Measurements from ENCODE around the gene ITGA8. TPM values are rescaled to one million over a fixed set of nuclear protein-coding genes. Genes with fewer than 3 reads are reported as not detected.

The ITGA8 gene
- total RNA-seq, 5 donors from 2014 or later (not counting 1 experiment from before 2014, with no cell fraction given) = 0.03 to 0.06 (median 0.06) TPM; not detected in 2

DNA sequence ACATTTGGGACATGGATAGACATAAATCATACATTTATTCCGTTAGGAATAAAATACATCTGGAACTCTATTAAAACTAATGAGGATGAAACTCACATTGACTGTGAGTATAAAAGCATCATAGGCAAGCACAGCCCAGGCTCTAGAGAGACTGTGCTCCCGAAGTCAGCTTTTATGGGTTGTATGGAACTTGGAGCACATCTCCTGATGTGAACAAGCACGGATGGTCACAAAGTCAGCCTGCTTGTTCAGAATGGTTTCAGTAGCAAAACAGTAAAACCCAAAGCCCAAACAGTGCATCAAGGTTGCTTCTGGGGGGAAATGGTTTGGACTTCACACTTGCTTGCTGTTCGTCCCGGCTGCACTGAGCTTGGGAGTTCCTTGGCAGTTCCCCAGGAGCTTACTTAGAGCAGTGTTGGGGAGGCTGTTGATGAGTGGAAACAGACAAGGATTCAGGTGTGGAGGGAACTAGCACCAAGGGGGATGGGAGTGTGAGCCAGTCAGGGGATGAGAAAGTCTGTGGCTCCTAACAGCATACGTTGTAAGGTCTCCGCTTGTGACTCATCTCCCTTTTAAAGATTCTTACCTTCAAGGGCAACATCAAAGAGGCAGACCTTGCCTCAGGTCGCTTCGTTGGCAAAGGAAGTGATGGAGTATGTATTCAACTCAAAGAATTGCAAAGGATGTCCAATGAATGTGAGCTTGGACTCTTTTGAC, 19.7 kb upstream of the ITGA8 start:
- Mint-ChIP-seq H3K36me3 (no peaks in the 10 kb centered on the region), H3K4me3 (no peak overlapping the region), H3K27me3 (peaks cover 10 to 24% of the 10 kb centered on the region in 2 donors), H3K9me3 (no peaks in the 10 kb centered on the region), H3K27ac (no peak overlapping the region), H3K4me1 (no peaks in the 10 kb centered on the region)
- Histone ChIP-seq H3K27ac (ENCODE audit: low read length) (no peak overlapping the region), H3K36me3 (ENCODE audit: control insufficient read depth in 2 of 2, extremely low read depth in 1 of 2, insufficient read depth in 1 of 2, low read length in 1 of 2) (no peaks in the 10 kb centered on the region), H3K4me1 (ENCODE audit: control insufficient read depth in 1 of 2, extremely low read depth in 1 of 2, insufficient read depth in 2 of 2, low read length in 2 of 2) (no peaks in the 10 kb centered on the region), H3K27me3 (replicated peaks in 1 of 2; ENCODE audit: control insufficient read depth in 2 of 2, extremely low read depth in 1 of 2, insufficient read depth in 2 of 2, low read length in 1 of 2) (peaks cover 0 to 2% of the 10 kb centered on the region in 2 experiments), H3K4me3 (ENCODE audit: control insufficient read depth in 1 of 2, extremely low read depth in 1 of 2, low read length in 1 of 2) (no peak overlapping the region), H3K9me3 (no peaks in the 10 kb centered on the region)
- CTCF ChIA-PET = interaction anchor here in 1 of 2 donors (0.7 kb wide), 2 partner anchors 32 to 239 kb away, joined by 3 read pairs; no protein-coding TSS in a partner anchor
- 87% methylated on average over 2 of the region's 9 CpGs for WGBS (ENCODE audit: insufficient coverage)
- POLR2A ChIA-PET = no interaction called here
- DNase-seq (no peak), ATAC-seq (replicated peaks in 1 of 4) (no peak)

DNA sequence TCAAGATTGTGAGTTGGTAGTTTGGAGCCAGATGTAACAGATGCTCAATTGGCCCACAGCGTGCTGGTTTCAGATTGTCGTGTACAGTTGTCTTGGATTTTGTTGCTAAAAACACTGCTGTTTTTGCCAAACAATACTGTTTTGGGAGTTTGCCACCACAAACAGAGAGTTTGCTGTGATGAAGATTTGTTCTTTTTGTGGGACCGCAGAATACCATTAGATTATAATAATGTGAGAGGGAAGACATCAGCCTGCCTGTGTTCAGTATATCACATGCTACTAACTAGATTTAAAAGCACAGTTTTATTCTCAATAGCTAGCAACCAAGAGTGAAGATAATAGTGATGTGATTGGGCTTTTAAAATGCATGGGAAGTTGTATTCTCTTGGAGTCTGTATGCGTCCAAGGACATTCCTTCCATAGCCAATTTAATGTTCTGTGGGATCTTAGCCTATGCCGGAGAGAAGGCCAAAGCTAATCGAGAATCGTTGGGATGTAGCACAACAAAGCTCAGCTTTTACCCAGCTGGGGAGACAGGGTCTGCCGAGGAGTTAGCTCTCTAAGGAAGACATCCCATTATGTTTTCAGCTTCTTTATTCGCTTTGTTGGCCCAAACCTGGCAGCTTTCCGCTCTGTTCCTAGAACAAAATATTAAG, 18.7 kb upstream of the ITGA8 start:
- Histone ChIP-seq H3K4me3 (ENCODE audit: control insufficient read depth in 1 of 2, extremely low read depth in 1 of 2, low read length in 1 of 2) (no peak overlapping the region), H3K9me3 (no peaks in the 10 kb centered on the region), H3K4me1 (ENCODE audit: control insufficient read depth in 1 of 2, extremely low read depth in 1 of 2, insufficient read depth in 2 of 2, low read length in 2 of 2) (no peaks in the 10 kb centered on the region), H3K27ac (ENCODE audit: low read length) (no peak overlapping the region), H3K36me3 (ENCODE audit: control insufficient read depth in 2 of 2, extremely low read depth in 1 of 2, insufficient read depth in 1 of 2, low read length in 1 of 2) (no peaks in the 10 kb centered on the region), H3K27me3 (replicated peaks in 1 of 2; ENCODE audit: control insufficient read depth in 2 of 2, extremely low read depth in 1 of 2, insufficient read depth in 2 of 2, low read length in 1 of 2) (peaks cover 0 to 2% of the 10 kb centered on the region in 2 experiments)
- Mint-ChIP-seq H3K4me1 (no peaks in the 10 kb centered on the region), H3K27me3 (peaks cover 10 to 24% of the 10 kb centered on the region in 2 donors), H3K36me3 (no peaks in the 10 kb centered on the region), H3K27ac (no peak overlapping the region), H3K9me3 (no peaks in the 10 kb centered on the region), H3K4me3 (no peak overlapping the region)
- ATAC-seq (replicated peaks in 1 of 4) (no peak), DNase-seq (no peak)
- CTCF ChIA-PET = no interaction called here
- POLR2A ChIA-PET = no interaction called here
- WGBS (ENCODE audit: insufficient coverage) = 98% methylated on average over 7 of the region's 10 CpGs

DNA sequence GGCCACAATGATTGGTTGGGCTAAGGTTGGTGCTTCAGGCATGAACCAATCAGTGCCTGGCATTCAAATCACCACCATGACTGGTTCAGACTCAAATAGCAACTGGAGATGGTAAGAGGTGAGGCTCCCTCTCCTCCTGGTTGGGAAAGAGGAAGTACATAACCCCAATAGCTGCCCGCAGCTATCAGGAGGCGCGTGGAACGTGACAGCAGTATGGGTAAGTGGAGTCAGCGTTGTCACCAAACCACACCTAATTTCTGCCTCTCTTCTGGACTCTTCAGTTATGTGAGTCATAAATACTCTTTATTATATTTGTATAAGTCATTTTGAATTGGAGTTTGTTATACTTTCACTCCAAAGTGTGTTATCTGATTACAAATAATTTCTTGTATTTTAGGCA, 17.9 kb upstream of the ITGA8 start:
- no peak for ATAC-seq (replicated peaks in 1 of 4)
- DNase-seq = no peak
- ChIA-PET CTCF (no interaction called here), POLR2A (no interaction called here)
- peaks cover 2 to 3% of the 10 kb centered on the region in 2 experiments for H3K27me3 ChIP-seq (replicated peaks in 1 of 2; ENCODE audit: control insufficient read depth in 2 of 2, extremely low read depth in 1 of 2, insufficient read depth in 2 of 2, low read length in 1 of 2)
- Mint-ChIP-seq H3K4me1 (no peaks in the 10 kb centered on the region), H3K4me3 (no peak overlapping the region), H3K9me3 (no peaks in the 10 kb centered on the region), H3K36me3 (no peaks in the 10 kb centered on the region), H3K27ac (no peak overlapping the region), H3K27me3 (peaks cover 10 to 24% of the 10 kb centered on the region in 2 donors)
- WGBS (ENCODE audit: insufficient coverage) = no CpG with 5 or more reads among the region's 5 CpGs
- no peaks in the 10 kb centered on the region for H3K4me1 ChIP-seq (ENCODE audit: control insufficient read depth in 1 of 2, extremely low read depth in 1 of 2, insufficient read depth in 2 of 2, low read length in 2 of 2)
- H3K27ac ChIP-seq (ENCODE audit: low read length) = no peak overlapping the region
- H3K36me3 ChIP-seq (ENCODE audit: control insufficient read depth in 2 of 2, extremely low read depth in 1 of 2, insufficient read depth in 1 of 2, low read length in 1 of 2) = no peaks in the 10 kb centered on the region
- H3K9me3 ChIP-seq = no peaks in the 10 kb centered on the region
- H3K4me3 ChIP-seq (ENCODE audit: control insufficient read depth in 1 of 2, extremely low read depth in 1 of 2, low read length in 1 of 2) = no peak overlapping the region

DNA sequence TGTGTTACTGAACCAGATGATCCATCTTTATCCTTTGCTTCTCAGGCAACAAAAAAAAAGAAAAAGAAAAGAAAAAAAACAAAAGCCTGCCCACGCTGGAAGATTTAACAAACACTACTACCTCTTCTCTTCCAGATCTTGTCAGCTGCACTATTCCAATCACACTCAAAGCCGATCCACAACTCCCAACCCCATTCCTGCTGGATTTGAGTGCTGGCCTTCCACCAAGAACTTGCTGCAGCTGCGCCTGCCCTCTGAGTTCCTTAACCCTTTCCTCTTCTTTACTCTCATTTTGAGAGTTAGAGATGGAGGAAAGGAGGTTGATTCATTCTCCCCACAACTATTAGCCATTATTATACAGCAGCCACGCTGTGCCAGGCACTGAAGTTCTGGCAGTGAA, 16.0 kb upstream of the ITGA8 start:
- Mint-ChIP-seq H3K4me1 (no peaks in the 10 kb centered on the region), H3K27me3 (peaks cover 10 to 17% of the 10 kb centered on the region in 2 donors), H3K27ac (no peak overlapping the region), H3K9me3 (peaks cover 0 to 3% (median 0%) of the 10 kb centered on the region in 3 donors), H3K4me3 (no peak overlapping the region), H3K36me3 (no peaks in the 10 kb centered on the region)
- no peak for ATAC-seq (replicated peaks in 1 of 4)
- no peaks in the 10 kb centered on the region for H3K4me1 ChIP-seq (ENCODE audit: control insufficient read depth in 1 of 2, extremely low read depth in 1 of 2, insufficient read depth in 2 of 2, low read length in 2 of 2)
- H3K36me3 ChIP-seq (ENCODE audit: control insufficient read depth in 2 of 2, extremely low read depth in 1 of 2, insufficient read depth in 1 of 2, low read length in 1 of 2) = no peaks in the 10 kb centered on the region
- CTCF ChIA-PET = interaction anchor here in 1 of 2 donors (0.5 kb wide), 1 partner anchor 761 kb away, joined by 7 read pairs; no protein-coding TSS in a partner anchor
- WGBS (ENCODE audit: insufficient coverage) = 56% methylated on average over 2 of the region's 4 CpGs
- H3K4me3 ChIP-seq (ENCODE audit: control insufficient read depth in 1 of 2, extremely low read depth in 1 of 2, low read length in 1 of 2) = no peak overlapping the region
- no peak overlapping the region for H3K27ac ChIP-seq (ENCODE audit: low read length)
- no peaks in the 10 kb centered on the region for H3K9me3 ChIP-seq
- peaks cover 0 to 3% of the 10 kb centered on the region in 2 experiments for H3K27me3 ChIP-seq (replicated peaks in 1 of 2; ENCODE audit: control insufficient read depth in 2 of 2, extremely low read depth in 1 of 2, insufficient read depth in 2 of 2, low read length in 1 of 2)
- POLR2A ChIA-PET = no interaction called here
- no peak for DNase-seq

DNA sequence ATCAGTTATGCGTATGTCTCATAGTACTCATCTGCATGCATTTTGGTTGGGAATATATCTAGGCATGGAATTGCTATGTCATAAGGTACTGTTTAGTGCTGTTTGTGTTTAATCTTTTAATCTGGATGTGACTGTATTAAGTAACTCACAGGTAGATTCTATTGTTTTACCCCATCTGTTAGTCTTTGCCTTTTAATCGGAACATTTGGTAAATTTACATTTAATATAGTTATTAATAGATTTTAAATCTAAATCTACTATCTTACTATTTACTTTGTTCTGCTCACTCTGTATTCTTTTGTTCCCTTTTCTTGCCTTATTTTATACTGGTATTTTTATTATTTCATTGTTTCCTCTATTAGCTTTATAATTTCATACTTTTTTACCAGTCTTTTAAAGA, 10.6 kb upstream of the ITGA8 start:
- POLR2A ChIA-PET = no interaction called here
- Histone ChIP-seq H3K36me3 (ENCODE audit: control insufficient read depth in 2 of 2, extremely low read depth in 1 of 2, insufficient read depth in 1 of 2, low read length in 1 of 2) (no peaks in the 10 kb centered on the region), H3K27ac (ENCODE audit: low read length) (no peak overlapping the region), H3K9me3 (no peaks in the 10 kb centered on the region), H3K27me3 (replicated peaks in 1 of 2; ENCODE audit: control insufficient read depth in 2 of 2, extremely low read depth in 1 of 2, insufficient read depth in 2 of 2, low read length in 1 of 2) (peaks cover 0 to 6% of the 10 kb centered on the region in 2 experiments), H3K4me3 (ENCODE audit: control insufficient read depth in 1 of 2, extremely low read depth in 1 of 2, low read length in 1 of 2) (no peak overlapping the region), H3K4me1 (ENCODE audit: control insufficient read depth in 1 of 2, extremely low read depth in 1 of 2, insufficient read depth in 2 of 2, low read length in 2 of 2) (no peaks in the 10 kb centered on the region)
- 100% methylated on average over 1 of the region's 2 CpGs for WGBS (ENCODE audit: insufficient coverage)
- H3K36me3 Mint-ChIP-seq = no peaks in the 10 kb centered on the region
- peaks cover 2 to 15% (median 10%) of the 10 kb centered on the region in 3 donors for H3K9me3 Mint-ChIP-seq
- H3K27me3 Mint-ChIP-seq = peaks cover 1 to 12% of the 10 kb centered on the region in 2 donors
- H3K4me3 Mint-ChIP-seq = no peak overlapping the region
- ATAC-seq (replicated peaks in 1 of 4) (no peak), DNase-seq (no peak)
- no peaks in the 10 kb centered on the region for H3K4me1 Mint-ChIP-seq
- CTCF ChIA-PET = no interaction called here
- no peak overlapping the region for H3K27ac Mint-ChIP-seq

DNA sequence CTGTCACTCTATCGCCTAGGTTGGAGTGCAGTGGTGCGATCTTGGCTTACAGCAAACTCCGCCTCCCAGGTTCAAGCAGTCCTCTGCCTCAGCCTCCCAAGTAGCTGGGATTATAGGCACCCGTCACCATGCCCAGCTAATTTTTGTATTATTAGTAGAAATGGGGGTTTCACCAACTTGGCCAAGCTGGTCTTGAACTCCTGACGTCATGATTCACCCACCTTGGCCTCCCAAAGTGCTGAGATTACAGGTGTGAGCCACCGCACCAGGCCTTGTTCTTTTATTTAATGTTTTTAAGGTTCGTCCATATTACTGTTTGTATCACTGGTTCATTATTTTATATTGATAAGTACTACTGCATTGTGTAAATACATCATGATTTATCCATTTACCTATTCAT, 10.2 kb upstream of the ITGA8 start:
- no peaks in the 10 kb centered on the region for H3K4me1 Mint-ChIP-seq
- no peaks in the 10 kb centered on the region for H3K36me3 Mint-ChIP-seq
- POLR2A ChIA-PET = no interaction called here
- H3K4me3 Mint-ChIP-seq = no peak overlapping the region
- WGBS (ENCODE audit: insufficient coverage) = no CpG with 5 or more reads among the region's 7 CpGs
- H3K4me1 ChIP-seq (ENCODE audit: control insufficient read depth in 1 of 2, extremely low read depth in 1 of 2, insufficient read depth in 2 of 2, low read length in 2 of 2) = no peaks in the 10 kb centered on the region
- H3K27me3 Mint-ChIP-seq = peaks cover 1 to 11% of the 10 kb centered on the region in 2 donors
- ATAC-seq (replicated peaks in 1 of 4) (no peak), DNase-seq (no peak)
- H3K9me3 Mint-ChIP-seq = peaks cover 2 to 15% (median 10%) of the 10 kb centered on the region in 3 donors
- no peak overlapping the region for H3K27ac ChIP-seq (ENCODE audit: low read length)
- peaks cover 0 to 8% of the 10 kb centered on the region in 2 experiments for H3K27me3 ChIP-seq (replicated peaks in 1 of 2; ENCODE audit: control insufficient read depth in 2 of 2, extremely low read depth in 1 of 2, insufficient read depth in 2 of 2, low read length in 1 of 2)
- H3K4me3 ChIP-seq (ENCODE audit: control insufficient read depth in 1 of 2, extremely low read depth in 1 of 2, low read length in 1 of 2) = no peak overlapping the region
- H3K36me3 ChIP-seq (ENCODE audit: control insufficient read depth in 2 of 2, extremely low read depth in 1 of 2, insufficient read depth in 1 of 2, low read length in 1 of 2) = no peaks in the 10 kb centered on the region
- CTCF ChIA-PET = no interaction called here
- H3K9me3 ChIP-seq = no peaks in the 10 kb centered on the region
- no peak overlapping the region for H3K27ac Mint-ChIP-seq
